ENCODE results near the gene AFAP1. TPM values are rescaled to one million over a fixed set of nuclear protein-coding genes. Genes with fewer than 3 reads are reported as not detected.

The AFAP1 gene
- total RNA-seq, 4 donors from 2014 or later: 8.2 to 22.3 (median 15.2) TPM

DNA sequence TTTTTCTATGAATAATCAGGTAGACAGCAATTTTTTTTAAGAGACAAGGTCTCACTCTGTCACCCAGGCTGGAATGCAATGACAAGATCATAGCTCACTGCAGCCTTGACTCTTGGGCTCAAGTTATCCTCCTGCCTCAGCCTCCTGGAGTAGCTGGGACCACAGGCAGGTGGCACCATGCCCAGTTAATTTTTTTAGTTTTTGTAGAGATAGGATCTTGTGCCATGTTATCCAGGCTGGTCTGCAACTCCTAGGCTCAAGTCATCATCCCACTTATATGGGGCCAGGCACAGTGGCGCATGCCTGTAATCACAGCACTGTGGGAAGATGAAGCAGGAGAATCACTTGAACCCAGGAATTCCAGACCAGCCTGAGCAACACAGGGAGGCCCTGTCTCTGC, 26.8 kb downstream of the AFAP1 start:
- 100% methylated on average over 1 of the region's 1 CpG for WGBS, 2 donors
- intact Hi-C loops (cut with DNase I; ENCODE audit: low total_unique reads): no loop called here

DNA sequence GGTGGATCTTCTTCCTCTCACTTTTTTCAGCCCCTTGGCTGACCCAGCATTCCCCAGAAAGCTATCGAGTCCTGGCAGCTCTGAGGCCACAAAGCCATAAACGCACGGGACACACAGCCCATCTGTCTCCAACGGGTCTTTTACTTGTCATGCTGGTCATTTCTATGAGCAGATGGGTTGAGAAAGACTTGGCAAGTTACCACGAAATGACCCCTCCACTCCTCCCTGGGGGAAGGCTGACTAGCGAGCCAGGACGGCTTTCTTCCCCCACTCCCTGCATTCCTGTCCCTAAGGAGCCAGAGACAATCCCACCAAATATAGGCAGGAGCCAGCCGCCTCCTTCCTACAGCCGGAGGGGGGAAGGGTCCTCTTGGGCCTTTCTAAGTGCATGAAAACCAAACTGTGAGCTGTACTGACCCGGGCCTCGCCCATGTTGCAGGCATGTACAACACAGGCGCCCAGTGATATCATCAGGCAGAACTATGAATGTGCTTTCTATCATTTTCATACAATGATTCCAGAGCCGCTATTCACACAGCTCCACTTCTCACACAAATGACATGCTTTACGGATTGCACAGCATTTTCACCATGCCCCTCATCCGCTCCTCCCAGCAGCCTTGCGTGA, 28.6 kb downstream of the AFAP1 start:
- WGBS, 2 donors: 54 to 66% methylated on average over 16 of the region's 16 CpGs
- intact Hi-C loops (cut with DNase I; ENCODE audit: low total_unique reads): no loop called here
- no peak for DNase-seq (ENCODE audit: low spot score in 2 of 2)
- no peak overlapping the region for H3K4me3 ChIP-seq (ENCODE audit: low read depth, poor library complexity, severe bottlenecking)
- TF ChIP-seq, protein P1, sequence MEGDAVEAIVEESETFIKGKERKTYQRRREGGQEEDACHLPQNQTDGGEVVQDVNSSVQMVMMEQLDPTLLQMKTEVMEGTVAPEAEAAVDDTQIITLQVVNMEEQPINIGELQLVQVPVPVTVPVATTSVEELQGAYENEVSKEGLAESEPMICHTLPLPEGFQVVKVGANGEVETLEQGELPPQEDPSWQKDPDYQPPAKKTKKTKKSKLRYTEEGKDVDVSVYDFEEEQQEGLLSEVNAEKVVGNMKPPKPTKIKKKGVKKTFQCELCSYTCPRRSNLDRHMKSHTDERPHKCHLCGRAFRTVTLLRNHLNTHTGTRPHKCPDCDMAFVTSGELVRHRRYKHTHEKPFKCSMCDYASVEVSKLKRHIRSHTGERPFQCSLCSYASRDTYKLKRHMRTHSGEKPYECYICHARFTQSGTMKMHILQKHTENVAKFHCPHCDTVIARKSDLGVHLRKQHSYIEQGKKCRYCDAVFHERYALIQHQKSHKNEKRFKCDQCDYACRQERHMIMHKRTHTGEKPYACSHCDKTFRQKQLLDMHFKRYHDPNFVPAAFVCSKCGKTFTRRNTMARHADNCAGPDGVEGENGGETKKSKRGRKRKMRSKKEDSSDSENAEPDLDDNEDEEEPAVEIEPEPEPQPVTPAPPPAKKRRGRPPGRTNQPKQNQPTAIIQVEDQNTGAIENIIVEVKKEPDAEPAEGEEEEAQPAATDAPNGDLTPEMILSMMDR (IDR thresholded peaks at IDR 0.05): no peak
- no peak for TF ChIP-seq POLR2A (IDR thresholded peaks at IDR 0.05)

More for the DNA sequence above, 26.8 kb downstream of the AFAP1 start:
- no peak for TF ChIP-seq POLR2A (IDR thresholded peaks at IDR 0.05)
- TF ChIP-seq, protein P1 (IDR thresholded peaks at IDR 0.05): no peak
- H3K4me3 ChIP-seq (ENCODE audit: low read depth, poor library complexity, severe bottlenecking): no peak overlapping the region
- peak in 1 of 2 donors; percentile 32 for DNase-seq (ENCODE audit: low spot score in 2 of 2)

DNA sequence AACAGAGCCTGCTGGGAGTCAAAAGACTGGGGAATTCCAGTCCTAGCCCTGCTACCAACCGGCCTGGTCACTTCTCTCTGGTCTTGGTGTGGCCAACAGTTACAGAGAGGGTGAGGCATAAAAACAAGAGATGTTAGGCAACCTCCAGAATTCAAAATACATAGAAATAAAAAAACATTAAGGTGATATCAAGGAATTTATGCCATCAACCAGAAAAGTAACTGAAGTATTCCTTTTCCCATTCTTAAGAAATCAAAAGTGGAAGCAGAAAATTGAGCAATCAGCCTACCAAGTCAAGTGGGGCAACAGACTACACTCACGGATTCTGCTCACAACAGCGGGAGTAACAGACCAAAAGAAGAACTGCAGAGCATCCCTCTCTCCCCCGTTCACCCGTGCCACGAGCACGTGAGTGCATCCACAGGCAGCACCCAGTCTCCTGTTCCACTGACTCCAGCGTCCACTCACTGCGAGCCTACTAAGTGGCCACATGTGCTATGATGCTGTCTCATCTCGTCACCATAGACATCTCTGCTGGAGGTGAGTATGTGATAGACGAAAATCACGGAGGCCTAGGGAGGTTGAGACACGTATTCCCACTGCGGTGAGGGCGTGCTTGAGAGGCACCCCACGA, 29.3 kb downstream of the AFAP1 start:
- intact Hi-C loops (cut with DNase I; ENCODE audit: low total_unique reads): no loop called here
- H3K4me3 ChIP-seq (ENCODE audit: low read depth, poor library complexity, severe bottlenecking): no peak overlapping the region
- TF ChIP-seq, protein P1 (IDR thresholded peaks at IDR 0.05): no peak
- TF ChIP-seq POLR2A (IDR thresholded peaks at IDR 0.05): no peak
- 74 to 77% methylated on average over 16 of the region's 16 CpGs for WGBS, 2 donors
- DNase-seq (ENCODE audit: low spot score in 2 of 2): no peak

DNA sequence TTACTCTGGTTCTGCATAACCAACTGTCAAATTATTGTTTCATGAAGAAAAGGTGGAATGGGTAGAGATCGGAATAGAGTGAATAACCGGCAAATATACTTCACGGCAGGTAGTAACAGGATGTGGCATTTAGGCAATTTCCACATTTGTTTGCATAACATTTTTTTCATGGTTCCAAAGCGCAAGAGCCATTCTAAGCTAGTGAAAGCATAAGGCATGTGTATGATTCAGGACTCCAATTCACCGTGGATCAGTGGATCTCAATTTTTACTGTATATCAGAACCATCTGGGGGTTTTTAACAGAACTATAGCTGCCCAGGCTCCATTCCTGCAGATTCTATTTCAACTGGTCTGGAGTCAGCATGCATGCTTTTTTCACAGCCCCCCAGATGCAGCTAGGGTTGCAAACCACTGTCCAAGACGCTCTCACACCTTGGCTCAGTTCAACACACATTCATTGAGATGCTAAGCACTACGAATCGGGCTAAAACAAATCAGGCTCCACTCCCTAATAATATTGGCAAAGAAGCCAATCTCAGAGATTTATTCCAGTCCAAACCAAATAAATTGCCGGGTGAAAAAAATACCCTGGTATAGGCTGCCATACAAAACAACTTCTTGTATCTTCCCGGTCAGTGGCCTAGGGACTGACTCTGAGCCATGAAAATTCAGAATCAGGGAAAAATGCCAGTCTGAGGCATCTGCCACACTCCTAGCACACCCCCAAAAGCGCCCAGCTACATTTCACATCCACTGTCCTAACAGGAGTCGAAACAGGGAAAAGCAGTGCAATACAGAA, 30.0 kb downstream of the AFAP1 start:
- no peak for TF ChIP-seq POLR2A (IDR thresholded peaks at IDR 0.05)
- TF ChIP-seq, protein P1 (IDR thresholded peaks at IDR 0.05): no peak
- WGBS, 2 donors: 67 to 68% methylated on average over 12 of the region's 12 CpGs
- H3K4me3 ChIP-seq (ENCODE audit: low read depth, poor library complexity, severe bottlenecking): no peak overlapping the region
- no peak for DNase-seq (ENCODE audit: low spot score in 2 of 2)
- intact Hi-C loops (cut with DNase I; ENCODE audit: low total_unique reads): no loop called here

DNA sequence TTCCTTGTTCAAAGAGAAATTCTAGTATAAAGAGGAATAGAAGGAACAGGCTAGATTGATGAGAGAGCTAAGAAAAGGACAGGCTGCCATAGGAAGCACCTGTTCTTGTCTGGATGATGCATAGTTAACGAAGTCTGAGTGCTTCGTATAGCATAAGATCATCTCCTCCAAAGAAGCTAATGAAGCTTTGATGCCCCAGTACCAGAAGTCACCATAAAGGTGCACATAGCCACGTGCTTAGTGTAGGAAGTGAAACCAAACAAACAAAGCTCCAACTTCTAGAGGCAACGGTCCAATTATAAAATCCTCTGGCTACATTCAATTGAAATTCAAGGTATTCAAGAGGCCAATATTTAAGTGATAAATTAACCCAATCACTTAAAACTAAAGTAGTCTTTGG, 31.0 kb downstream of the AFAP1 start:
- no peak overlapping the region for H3K4me3 ChIP-seq (ENCODE audit: low read depth, poor library complexity, severe bottlenecking)
- no peak for DNase-seq (ENCODE audit: low spot score in 2 of 2)
- intact Hi-C loops (cut with DNase I; ENCODE audit: low total_unique reads): no loop called here
- TF ChIP-seq, protein P1 (IDR thresholded peaks at IDR 0.05): no peak
- no peak for TF ChIP-seq POLR2A (IDR thresholded peaks at IDR 0.05)
- WGBS, 2 donors: 63 to 67% methylated on average over 4 of the region's 4 CpGs

All from lower leg skin (tissue), 4 donors.